Measurements from ENCODE around the gene TUBD1.
"Not testable (repeated sequence)": the region's sequence is repeated elsewhere in the genome, so short reads cannot be mapped to it uniquely, and the experiment has no call there.

Gene TUBD1

DNA sequence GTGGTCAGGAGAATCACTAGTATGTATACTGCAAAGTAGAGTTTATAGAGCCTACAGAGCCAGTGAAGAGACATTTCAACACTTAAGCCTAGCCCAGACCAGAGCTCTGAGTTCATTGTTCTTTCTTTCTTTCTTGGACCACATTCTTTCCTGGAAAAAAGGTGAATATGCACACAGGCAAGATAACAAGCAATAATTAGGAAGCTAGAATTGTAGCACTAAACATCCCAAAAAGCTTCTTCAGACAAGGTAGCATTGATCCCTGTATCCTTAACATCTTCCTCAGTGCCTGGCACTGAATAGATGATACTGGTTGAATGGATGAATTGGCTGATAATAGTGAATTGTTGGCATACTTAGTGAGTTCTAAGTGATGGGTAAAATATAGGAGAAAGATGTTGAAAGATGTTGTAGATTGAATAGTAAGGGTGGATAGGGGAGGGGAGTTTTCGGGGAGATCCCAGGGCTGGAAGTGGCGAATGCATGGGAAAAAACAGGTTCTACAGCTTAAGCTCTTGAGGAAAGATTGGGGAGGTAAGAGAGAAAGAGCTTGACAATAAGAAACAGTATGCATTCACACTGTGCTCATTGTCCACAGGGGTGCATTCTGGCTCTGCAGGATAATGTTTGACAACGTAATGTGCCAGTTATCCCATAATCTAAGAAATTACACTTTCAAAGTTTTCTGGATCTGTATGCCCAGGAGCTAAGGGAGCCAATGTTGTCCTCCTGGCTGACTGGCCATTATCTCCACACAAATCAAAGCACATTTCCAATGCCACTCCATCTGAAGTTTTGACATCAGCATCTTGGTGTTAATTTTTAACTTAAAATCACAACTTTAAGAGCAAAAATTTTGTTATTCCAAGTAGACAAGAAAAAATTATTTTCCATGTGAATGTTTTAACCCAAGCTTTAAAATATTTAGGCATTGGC, 35.6 kb downstream of the TUBD1 start:
- TF ChIP-seq CTCF (IDR thresholded peaks at IDR 0.05; ENCODE audit: low read depth, low read length) = no peak
- peak in 1 of 2 donors; percentile 18 for DNase-seq (ENCODE audit: low read depth in 2 of 2)
- H3K4me3 ChIP-seq (replicated peaks in 1 of 2; ENCODE audit: low read depth in 2 of 2, low read length in 2 of 2) = no peak overlapping the region

DNA sequence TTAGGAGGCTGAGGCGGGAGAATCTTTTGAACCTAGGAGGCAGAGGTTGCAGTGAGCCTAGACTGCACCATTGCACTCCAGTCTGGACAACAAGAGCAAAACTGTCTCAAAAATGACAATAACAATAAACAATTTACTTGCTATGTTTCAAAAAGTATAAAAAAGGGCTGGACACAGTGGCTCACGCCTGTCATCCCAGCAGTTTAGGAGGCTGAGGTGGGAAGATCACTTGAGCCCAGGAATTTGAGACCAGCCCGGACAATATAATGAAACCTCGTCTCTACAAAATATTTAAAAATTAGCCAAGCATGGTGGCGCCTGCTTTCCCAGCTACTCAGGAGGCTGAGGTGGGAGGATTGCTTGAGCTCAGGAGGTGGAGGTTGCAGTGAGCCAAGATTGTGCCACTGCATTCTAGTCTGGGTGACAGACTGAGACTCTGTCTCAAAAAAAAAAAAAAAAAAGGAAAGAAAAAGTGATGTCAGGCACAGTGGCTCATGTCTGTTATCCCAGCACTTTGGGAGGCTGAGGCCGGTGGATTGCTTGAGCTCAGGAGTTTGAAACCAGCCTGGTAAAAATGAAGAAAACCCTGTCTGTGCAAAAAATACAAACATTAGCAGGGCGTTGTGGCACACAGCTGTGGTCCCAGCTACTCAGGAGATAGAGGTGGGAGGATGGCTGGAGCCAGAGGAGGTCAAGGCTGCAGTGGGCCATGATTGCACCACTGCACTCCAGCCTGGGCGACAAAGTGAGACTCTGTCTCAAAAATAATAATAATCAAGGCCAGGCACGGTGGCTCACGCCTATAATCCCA, 38.6 kb downstream of the TUBD1 start:
- H3K4me3 ChIP-seq (replicated peaks in 1 of 2; ENCODE audit: low read depth in 2 of 2, low read length in 2 of 2); DNase-seq (ENCODE audit: low read depth in 2 of 2): not testable (repeated sequence)

GRCh38 chr17:59853168-59853918, 39.4 kb downstream of the TUBD1 start:
- peak; percentile 84 to 100 for DNase-seq (ENCODE audit: low read depth in 2 of 2)

DNA sequence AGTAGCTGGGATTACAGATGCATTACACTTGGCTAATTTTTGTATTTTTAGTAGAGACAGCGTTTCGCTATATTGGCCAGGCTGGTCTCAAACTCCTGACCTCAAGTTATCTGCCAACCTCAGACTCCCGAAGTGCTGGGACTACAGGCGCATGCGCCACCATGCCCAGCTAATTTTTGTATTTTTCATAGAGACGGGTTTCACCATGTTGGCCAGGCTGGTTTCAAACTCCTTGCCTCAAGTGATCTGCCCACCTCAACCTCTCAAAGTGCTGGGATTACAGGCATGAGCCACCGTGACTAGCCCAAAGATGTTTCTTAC, 39.9 kb downstream of the TUBD1 start:
- not testable (repeated sequence) for H3K4me3 ChIP-seq (replicated peaks in 1 of 2; ENCODE audit: low read depth in 2 of 2, low read length in 2 of 2); DNase-seq (ENCODE audit: low read depth in 2 of 2)

More at GRCh38 chr17:59853168-59853918, 39.4 kb downstream of the TUBD1 start:
- peak; percentile 67 for TF ChIP-seq CTCF (IDR thresholded peaks at IDR 0.05; ENCODE audit: low read depth, low read length)
- no peak overlapping the region for H3K4me3 ChIP-seq (replicated peaks in 1 of 2; ENCODE audit: low read depth in 2 of 2, low read length in 2 of 2)

DNA sequence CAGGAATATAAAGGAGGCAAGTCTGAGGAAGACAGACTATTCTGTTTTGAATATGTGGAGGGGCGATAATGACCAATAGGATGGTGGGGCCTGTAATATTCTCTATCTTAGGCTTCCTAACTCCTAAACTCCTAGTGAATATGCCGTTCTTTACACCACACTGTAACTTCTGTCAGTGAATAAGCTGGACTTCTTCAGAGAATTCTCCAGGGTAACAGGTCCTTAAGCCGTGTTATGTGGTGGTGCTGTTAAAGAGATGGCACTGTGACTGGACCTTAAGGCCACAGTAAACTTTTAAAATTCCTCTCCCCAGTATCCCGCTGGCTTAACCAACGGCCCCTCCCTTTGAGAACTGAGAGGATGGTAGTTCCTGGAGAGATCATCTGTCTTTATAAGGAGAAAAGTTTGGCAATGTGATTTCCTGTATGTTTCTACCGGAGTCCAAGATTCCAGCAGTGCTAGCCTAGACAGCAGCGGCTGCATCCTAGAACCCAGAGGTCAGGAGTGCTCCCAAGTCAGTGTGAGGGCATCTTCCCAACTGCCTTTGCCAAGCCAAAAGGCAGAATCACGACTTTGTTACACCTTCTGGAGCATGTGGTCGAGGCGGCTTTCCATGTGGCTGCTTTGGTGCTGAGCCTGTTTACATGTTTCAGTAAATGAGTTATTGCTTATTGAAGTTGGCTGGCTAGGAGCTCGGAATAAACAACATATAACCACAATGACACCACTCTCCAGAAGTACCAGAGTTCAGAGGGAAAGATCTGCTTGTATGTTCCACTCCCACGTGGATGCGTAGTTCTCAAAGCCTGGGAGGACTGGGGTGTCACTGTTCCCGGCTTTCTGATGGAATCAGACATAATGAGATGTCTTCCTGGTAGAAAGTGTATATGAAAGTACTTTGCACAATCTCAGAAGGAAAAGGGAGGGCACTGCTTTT, 41.0 kb downstream of the TUBD1 start:
- peak; percentile 84 to 87 for DNase-seq (ENCODE audit: low read depth in 2 of 2)
- no peak overlapping the region for H3K4me3 ChIP-seq (replicated peaks in 1 of 2; ENCODE audit: low read depth in 2 of 2, low read length in 2 of 2)
- no peak for TF ChIP-seq CTCF (IDR thresholded peaks at IDR 0.05; ENCODE audit: low read depth, low read length)

GRCh38 chr17:59850311-59850710, 42.4 kb downstream of the TUBD1 start:
- DNase-seq (ENCODE audit: low read depth in 2 of 2); H3K4me3 ChIP-seq (replicated peaks in 1 of 2; ENCODE audit: low read depth in 2 of 2, low read length in 2 of 2): not testable (repeated sequence)

- DNase-seq (ENCODE audit: low read depth in 2 of 2) = peak; percentile 77 to 85
- no peak overlapping the region for H3K4me3 ChIP-seq (replicated peaks in 1 of 2; ENCODE audit: low read depth in 2 of 2, low read length in 2 of 2)
- TF ChIP-seq CTCF (IDR thresholded peaks at IDR 0.05; ENCODE audit: low read depth, low read length) = no peak
Measured at GRCh38 chr17:59848778-59849177, 44.0 kb downstream of the TUBD1 start.

Measured in cardiac fibroblast (primary cell).